ENCODE measurements around the gene HNRNPH1. TPM values are rescaled to one million over a fixed set of nuclear protein-coding genes. Genes with fewer than 3 reads are reported as not detected.

HNRNPH1 gene
- polyA plus RNA-seq, 1 donor, result 596 TPM

GRCh38 chr5:179605026-179605833 is 18.2 kb downstream of the HNRNPH1 start:
- DNase-seq (ENCODE audit: low read depth), result no peak

DNA sequence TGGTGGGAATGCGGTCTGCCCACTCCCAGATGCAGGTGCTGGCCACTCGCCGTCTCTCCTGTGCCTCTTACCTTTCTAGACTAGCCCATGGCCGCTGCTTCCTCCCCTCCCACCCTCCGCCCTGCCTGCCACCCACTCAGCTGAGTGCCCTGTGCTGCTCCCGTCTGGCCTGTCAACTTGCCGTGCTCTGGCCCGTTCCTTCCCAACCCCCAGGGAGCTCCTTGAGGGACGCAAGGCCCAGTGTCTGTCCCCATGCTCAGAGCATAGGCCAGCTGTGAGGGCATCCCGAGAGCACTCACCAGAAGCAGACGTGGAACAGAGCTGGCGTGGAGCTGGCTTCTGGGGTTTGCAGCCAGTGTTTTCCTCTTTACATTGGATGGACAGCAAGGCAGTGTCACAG is 20.2 kb downstream of the HNRNPH1 start:
- no peak for DNase-seq (ENCODE audit: low read depth)

GRCh38 chr5:179601871-179602625 is 21.4 kb downstream of the HNRNPH1 start:
- DNase-seq (ENCODE audit: low read depth), result no peak

- no peak for DNase-seq (ENCODE audit: low read depth)
These were observed 23.5 kb downstream of the HNRNPH1 start for GRCh38 chr5:179599973-179600372.

- DNase-seq (ENCODE audit: low read depth), result no peak
These were observed 23.9 kb downstream of the HNRNPH1 start for GRCh38 chr5:179599566-179599965.

DNA sequence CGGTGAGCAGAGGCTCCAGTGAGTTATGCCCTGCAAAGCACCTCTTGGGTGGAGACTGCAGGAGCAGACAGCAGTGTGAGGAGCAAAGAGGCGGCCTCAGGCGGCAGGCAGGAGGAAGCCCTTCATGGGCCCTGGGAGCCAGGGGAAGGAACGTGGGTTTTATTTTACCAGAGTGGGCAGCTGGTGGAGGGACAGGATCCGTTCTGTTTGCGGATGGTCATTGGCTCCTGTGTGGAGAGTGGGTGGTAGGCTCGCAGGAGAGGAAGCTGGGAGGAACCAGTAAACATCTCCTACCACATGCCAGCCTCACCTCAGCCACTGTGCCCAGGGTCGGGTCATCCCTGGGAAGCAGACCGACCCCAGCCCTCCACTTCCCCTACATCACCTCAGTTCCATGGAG is 24.4 kb downstream of the HNRNPH1 start:
- no peak for DNase-seq (ENCODE audit: low read depth)

DNA sequence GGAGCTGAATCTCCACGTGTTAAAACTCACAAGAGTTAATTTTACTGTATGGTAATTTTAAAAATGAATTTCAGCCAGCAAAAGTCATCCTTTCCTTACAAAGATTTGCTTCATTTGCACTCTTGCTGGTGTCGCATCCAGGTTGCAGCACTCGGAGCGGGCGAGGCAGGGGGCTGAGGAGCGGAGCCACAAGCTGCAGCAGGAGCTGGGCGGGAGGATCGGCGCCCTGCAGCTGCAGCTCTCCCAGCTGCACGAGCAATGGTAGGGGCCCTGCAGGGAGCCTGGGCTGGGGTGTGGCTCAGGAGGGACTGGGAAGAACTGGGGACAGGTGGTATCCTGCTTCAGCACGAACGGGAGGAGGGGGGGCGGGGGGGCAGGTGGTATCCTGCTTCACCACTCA is 27.1 kb downstream of the HNRNPH1 start:
- DNase-seq (ENCODE audit: low read depth), result no peak

- DNase-seq (ENCODE audit: low read depth), result no peak
These were observed 27.6 kb downstream of the HNRNPH1 start for GRCh38 chr5:179595916-179596315.

GRCh38 chr5:179588166-179588565 is 35.3 kb downstream of the HNRNPH1 start:
- no peak for DNase-seq (ENCODE audit: low read depth)

DNA sequence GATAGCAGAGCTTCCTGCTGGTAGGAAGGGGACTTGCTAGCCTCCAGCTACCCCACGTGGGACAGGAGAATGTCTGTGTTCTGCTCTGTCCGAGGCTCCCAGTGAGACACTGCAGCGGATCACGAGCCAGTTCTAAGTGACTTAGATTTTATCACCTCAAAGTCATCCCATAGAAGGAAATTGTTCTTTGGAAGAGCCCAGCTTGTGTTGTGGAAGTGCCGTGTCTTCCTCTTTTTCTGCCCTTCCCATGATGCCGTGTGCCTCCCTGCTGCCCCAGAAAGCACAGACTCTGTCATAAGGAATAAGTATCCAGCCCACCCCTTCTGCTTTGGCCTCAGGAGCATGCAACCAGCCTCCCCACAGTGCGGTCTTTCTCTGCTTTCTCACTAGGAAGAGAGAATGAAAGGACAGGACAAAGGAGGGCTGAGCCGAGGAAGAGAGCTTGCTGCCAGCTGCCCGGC is 37.5 kb downstream of the HNRNPH1 start:
- no peak for DNase-seq (ENCODE audit: low read depth)

DNA sequence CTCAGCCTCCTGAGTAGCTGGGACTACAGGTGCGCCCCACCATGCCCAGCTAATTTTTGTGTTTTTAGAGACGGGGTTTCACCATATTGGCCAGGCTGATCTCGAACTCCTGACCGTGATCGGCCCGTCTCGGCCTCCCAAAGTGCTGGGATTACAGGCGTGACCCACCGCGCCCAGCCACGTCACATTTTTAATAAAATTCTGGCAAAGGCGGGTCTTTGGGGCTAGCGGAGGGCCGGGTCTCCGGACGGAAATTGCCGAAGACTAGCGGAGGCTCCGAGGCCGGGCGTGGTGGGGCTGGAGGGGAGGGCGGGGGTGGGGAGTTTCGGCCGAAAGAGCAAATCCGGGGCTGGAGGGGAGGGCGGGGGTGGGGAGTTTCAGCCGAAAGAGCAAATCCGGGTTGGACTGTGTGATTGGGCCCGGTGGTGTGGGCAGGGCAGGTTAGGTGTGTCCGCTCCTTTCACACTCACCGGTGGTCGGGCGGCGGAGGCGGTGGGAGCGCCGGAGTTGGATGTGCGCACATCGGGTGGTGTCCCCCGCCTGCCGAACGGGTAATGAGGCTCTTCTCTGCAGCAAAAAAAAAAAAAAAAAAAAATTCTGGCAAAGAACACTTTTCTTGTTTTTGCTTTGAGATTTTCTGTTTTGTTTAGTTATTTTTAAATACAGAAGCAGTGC is 46.0 kb downstream of the HNRNPH1 start:
- no peak for DNase-seq (ENCODE audit: low read depth)

DNA sequence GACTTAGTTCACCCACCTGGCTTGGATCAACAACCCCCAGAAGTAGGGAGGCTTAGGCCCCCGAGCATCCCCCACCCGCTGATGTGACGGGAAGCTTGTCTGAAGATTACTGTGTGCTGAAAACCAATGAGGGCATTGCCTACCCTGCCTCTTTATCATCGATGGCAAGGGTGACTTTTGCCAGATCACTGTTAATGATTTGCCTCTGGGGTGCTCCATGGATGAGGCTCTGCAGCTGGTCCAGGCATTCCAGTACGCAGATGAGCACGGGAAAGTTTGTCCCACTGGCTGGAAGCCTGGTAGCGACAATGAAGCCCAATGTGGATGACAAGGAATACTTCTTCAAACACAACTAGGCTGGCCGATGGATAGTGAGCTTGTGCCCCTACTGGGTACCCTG is 51.1 kb downstream of the HNRNPH1 start:
- DNase-seq (ENCODE audit: low read depth), result no peak

DNA sequence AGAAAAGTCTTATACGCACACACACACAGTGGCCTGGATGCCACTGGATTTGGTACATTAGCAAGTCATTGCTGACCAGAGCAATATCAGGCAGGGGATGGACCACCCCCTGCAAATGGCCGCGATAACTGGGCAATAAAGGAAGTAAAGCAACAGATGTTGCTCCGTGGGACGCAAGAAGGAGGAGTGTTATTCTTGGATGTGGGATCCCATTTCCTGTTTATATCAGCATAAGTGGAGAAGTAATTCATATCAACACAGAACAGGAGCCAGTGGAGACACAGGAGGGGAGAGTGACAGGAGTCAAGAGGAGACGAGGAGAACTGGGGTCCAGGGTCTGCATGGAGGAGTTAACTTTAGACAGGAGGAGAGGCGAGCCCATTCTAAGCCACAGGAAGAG is 54.8 kb downstream of the HNRNPH1 start:
- no peak for DNase-seq (ENCODE audit: low read depth)

GRCh38 chr5:179564526-179564925 is 58.9 kb downstream of the HNRNPH1 start:
- no peak for DNase-seq (ENCODE audit: low read depth)

Other genes with a start within 250 kb of the HNRNPH1 start
- 35.9 TPM for gene RUFY1, start 73.1 kb downstream of the HNRNPH1 start, polyA plus RNA-seq (ENCODE audit: insufficient read length)
- gene CBY3, start 57.4 kb upstream of the HNRNPH1 start, polyA plus RNA-seq (ENCODE audit: insufficient read length), result 0.37 TPM
- 196 TPM for gene CANX, start 75.3 kb upstream of the HNRNPH1 start, polyA plus RNA-seq (ENCODE audit: insufficient read length)
- 24.8 TPM for gene MAML1, start 109.2 kb upstream of the HNRNPH1 start, polyA plus RNA-seq (ENCODE audit: insufficient read length)
- 2.0 TPM for gene LTC4S, start 170.3 kb upstream of the HNRNPH1 start, polyA plus RNA-seq (ENCODE audit: insufficient read length)
- gene MGAT4B, start 183.2 kb upstream of the HNRNPH1 start, polyA plus RNA-seq (ENCODE audit: insufficient read length), result 60.7 TPM
- gene SQSTM1, start 197.2 kb upstream of the HNRNPH1 start, polyA plus RNA-seq (ENCODE audit: insufficient read length), result 67.5 TPM
- 15.2 TPM for gene MRNIP, start 235.1 kb upstream of the HNRNPH1 start, polyA plus RNA-seq (ENCODE audit: insufficient read length)

Data from forelimb muscle (tissue), 1 donor.